NK-92 treated with Interleukin-12 subunit alpha and Interleukin-12 subunit beta, amount 100 ng/mL, for 24 hours (cell line): ENCODE data around the gene CRMP1.

Experiments
- DNase-seq: peaks from one replicate; lab custom pipeline; 2025; lab: John Stamatoyannopoulos, UW

Gene CRMP1

GRCh38 chr4:5919571-5919970 lies 26.7 kb upstream of the CRMP1 start:
- DNase-seq, result no peak

- no peak for DNase-seq
Observed at GRCh38 chr4:5919044-5919443, 26.2 kb upstream of the CRMP1 start.

- DNase-seq, result no peak
Observed at GRCh38 chr4:5918331-5918985, 25.6 kb upstream of the CRMP1 start.

- DNase-seq, result no peak
Observed at GRCh38 chr4:5917672-5918071, 24.8 kb upstream of the CRMP1 start.

- no peak for DNase-seq
Observed at GRCh38 chr4:5916229-5916628, 23.3 kb upstream of the CRMP1 start.

GRCh38 chr4:5913454-5913853 lies 20.6 kb upstream of the CRMP1 start:
- no peak for DNase-seq

GRCh38 chr4:5912614-5913019 lies 19.7 kb upstream of the CRMP1 start:
- DNase-seq, result no peak

GRCh38 chr4:5908876-5909427 lies 16.1 kb upstream of the CRMP1 start:
- no peak for DNase-seq

GRCh38 chr4:5906191-5906590 lies 13.3 kb upstream of the CRMP1 start:
- no peak for DNase-seq

GRCh38 chr4:5905714-5906113 lies 12.8 kb upstream of the CRMP1 start:
- no peak for DNase-seq

- no peak for DNase-seq
Observed at GRCh38 chr4:5900844-5901243, 8.0 kb upstream of the CRMP1 start.

- no peak for DNase-seq
Observed at GRCh38 chr4:5899881-5900280, 7.0 kb upstream of the CRMP1 start.

- DNase-seq, result no peak
Observed at GRCh38 chr4:5899396-5899795, 6.5 kb upstream of the CRMP1 start.

GRCh38 chr4:5897674-5898073 lies 4.8 kb upstream of the CRMP1 start:
- no peak for DNase-seq

GRCh38 chr4:5895287-5895686 lies 2.4 kb upstream of the CRMP1 start:
- DNase-seq, result no peak

- DNase-seq, result no peak
Observed at GRCh38 chr4:5894266-5894665, 1.4 kb upstream of the CRMP1 start.

- DNase-seq, result no peak
Observed at GRCh38 chr4:5893591-5893990, 705 bp upstream of the CRMP1 start.

- no peak for DNase-seq
Observed at GRCh38 chr4:5892323-5893003, 423 bp downstream of the CRMP1 start.

GRCh38 chr4:5891563-5892322 lies 1.1 kb downstream of the CRMP1 start:
- no peak for DNase-seq

- no peak for DNase-seq
Observed at GRCh38 chr4:5890063-5890727, 2.7 kb downstream of the CRMP1 start.

GRCh38 chr4:5889002-5889696 lies 3.7 kb downstream of the CRMP1 start:
- DNase-seq, result no peak
